Fibroblast of skin of right biceps (primary cell): ENCODE measurements around the gene FAM200C.

Experiments
- DNase-seq: peaks from one replicate; pipeline ENCODE4 v3.0.0-alpha.2; 2013

The FAM200C gene

GRCh38 chr5:160366230-160366629, 33.6 kb downstream of the FAM200C start:
- DNase-seq, result no peak

GRCh38 chr5:160363660-160364395, 36.0 kb downstream of the FAM200C start:
- peak; percentile 58 for DNase-seq

GRCh38 chr5:160363211-160363610, 36.6 kb downstream of the FAM200C start:
- DNase-seq, result peak; percentile 30

GRCh38 chr5:160361624-160362228, 38.1 kb downstream of the FAM200C start:
- no peak for DNase-seq

GRCh38 chr5:160360310-160360709, 39.5 kb downstream of the FAM200C start:
- no peak for DNase-seq

DNA sequence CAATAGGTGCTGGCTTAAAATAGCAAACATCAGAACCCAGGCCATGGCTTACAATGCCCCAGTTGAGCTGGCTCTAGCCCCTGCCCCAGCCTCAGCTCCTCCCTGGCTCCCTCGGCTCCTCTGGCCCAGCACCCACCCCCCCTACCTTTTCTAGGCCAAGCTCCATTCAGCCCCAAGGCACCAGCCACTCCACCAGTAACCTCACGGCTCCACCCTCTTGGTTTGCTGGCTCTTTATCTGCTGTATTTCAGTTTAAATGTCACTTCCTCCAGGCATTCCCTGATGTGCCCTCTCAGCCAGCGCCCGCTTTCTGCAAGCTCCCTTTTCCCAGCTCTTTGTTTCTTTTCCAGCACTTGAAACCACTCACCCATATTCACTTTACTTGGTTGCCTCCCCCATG, 40.0 kb downstream of the FAM200C start:
- DNase-seq, result no peak

- DNase-seq, result no peak
Observed at GRCh38 chr5:160359242-160359641, 40.6 kb downstream of the FAM200C start.

DNA sequence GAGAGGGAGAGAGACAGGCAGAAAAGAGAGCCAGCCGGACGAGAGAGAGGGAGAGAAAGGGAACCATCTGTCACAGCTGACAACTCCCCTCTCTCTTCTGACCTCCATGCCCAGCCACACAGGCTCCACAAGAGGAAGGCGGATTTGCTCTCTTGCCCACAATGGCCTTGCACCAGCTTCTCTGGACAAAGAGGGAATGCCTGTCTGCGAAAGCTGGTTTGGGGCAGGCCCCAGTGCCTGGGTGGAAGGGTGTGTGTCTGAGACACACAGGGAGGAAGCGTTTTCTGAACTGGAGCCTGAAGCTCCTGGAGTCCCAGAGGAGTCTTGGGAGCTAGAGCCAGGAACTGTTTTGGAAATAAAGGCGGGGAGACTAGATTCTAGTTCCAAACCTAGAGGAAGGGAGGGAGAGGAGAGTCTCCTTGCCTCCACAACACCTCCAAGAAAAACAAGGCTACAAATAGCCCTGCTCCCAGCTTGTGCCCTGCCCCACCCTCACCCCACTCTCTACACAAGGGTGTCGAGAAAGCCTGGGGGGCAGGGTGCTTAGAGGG, 41.9 kb downstream of the FAM200C start:
- no peak for DNase-seq

GRCh38 chr5:160357394-160357793, 42.5 kb downstream of the FAM200C start:
- no peak for DNase-seq

DNA sequence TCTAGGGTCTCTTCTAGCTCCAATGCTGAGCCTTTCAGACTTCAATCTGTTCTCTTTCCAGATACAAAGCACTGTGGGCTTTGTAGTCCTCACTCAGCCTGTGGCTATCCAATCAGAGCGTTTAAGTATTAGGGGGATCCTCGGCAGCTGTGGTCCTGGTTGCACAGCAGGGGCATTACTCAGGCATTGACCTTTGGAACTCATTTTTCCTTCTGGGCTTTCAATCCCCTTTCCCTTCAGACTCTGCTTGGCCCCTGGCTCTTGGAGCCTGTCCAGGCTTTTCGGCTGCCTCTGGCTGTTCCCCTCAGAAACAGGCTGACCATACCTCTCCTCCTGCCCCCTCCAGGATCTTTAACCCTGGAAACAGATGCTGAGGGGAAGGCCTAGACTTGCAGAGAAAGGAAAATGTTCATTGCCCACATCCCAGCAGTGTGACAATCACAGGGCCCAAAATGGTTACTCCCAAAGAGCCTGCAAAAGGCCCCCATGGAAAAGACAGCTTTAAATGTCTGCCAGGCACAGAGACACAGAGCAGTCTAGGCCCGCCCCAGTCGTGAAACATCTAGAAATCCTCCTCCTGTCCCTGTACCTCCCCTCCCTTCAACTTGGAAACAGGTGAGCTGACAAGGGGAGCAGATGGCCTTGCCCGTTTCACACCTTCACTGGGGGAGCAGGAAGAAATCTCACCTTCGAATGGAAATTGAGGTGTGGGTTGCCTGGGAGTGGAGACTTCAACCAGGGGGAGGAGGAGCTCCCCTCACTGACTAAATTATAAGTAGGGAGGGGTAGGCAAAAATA, 43.1 kb downstream of the FAM200C start:
- DNase-seq, result no peak

GRCh38 chr5:160354666-160355065, 45.2 kb downstream of the FAM200C start:
- no peak for DNase-seq

- DNase-seq, result no peak
Observed at GRCh38 chr5:160353379-160353778, 46.5 kb downstream of the FAM200C start.

- no peak for DNase-seq
Observed at GRCh38 chr5:160352308-160352707, 47.5 kb downstream of the FAM200C start.

DNA sequence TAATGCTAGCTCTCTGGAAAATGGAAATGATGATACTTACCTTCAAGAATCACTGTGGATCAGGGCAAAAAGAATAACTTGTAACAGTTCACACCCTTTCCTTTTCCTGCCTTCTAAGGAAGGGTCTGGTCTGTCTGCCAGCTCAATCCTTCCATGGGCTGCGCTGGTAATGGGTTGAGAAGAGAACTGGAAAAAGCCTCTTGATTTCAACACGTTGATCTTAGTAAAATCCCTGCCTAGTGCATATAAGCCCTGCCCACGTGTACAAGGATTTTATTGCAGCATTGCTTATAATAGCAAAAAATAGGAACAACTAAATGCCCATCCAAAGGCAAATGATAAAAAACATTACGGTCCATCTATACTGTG, 49.9 kb downstream of the FAM200C start:
- DNase-seq, result no peak

DNA sequence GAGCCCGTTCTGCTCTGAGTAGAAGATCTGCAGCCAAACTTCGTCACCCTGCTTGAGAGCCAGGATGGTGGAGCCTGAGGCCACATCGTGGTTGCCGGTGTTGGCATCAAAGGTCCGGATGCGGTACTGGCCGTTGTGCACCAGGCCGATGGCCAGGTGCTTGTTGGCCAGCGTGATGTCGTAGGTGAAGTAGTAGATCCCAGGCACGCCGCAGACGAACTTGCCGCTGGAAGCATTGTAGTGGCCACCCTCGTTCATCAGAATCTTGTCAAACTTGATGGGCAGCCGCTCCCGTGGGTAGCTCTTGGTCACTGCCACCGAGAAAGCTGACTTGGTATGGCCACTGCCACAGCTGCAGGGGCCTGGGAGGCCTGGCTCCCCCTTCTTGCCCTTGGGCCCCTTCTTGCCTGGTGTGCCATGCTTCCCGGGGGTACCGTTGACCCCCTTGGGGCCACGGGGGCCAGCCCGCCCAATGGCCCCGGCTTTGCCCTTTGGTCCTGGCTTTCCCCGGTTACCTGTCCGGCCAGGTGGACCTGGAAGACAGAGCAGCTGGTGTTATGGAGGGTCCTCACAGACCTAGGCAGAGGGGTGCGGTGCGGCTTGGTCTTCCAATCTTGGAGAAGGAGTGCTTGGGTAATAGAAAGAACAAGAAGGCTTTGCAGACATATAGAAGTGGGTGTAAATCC, 50.5 kb downstream of the FAM200C start:
- no peak for DNase-seq

GRCh38 chr5:160348080-160348479, 51.8 kb downstream of the FAM200C start:
- no peak for DNase-seq

GRCh38 chr5:160347448-160347847, 52.4 kb downstream of the FAM200C start:
- no peak for DNase-seq
